GM12878 (cell line): ENCODE results near the gene CDRT15. TPM values are rescaled to one million over a fixed set of nuclear protein-coding genes. Genes with fewer than 3 reads are reported as not detected.

Source experiments
- ATAC-seq: fragments of 200-7000 bp; cut with Tn5 transposase; 3 replicates; pipeline ENCODE4 v1.9.1; 2020; ENCODE audit warnings: mild to moderate bottlenecking, moderate library complexity
- BruUV-seq: library from RNA; stranded (reverse); fragments of 400-500 nt; replicated peaks from 2 replicates; lab custom pipeline; 2021; lab: Mats Ljungman, UMichigan
- CTCF ChIA-PET: fragments of 300-600 bp; sonication (Branson Sonifier 250); formaldehyde crosslinking; extraction: SDS; loops from one replicate; lab custom pipeline; 2021; ENCODE audit warnings: inconsistent platforms; lab: Yijun Ruan, JAX
- POLR2A ChIA-PET: fragments of 350-600 bp; formaldehyde crosslinking; extraction: SDS; loops from one replicate; lab custom pipeline; 2021; ENCODE audit warnings: inconsistent platforms; lab: Charles Lee
- RAD21 ChIA-PET: fragments of 300-600 bp; sonication (Branson Sonifier 250); formaldehyde crosslinking; loops from one replicate; lab custom pipeline; 2023; ENCODE audit warnings: antibody characterized with exemption; ENCODE audit not compliant: unreplicated experiment; lab: Charles Lee
- SMC1A ChIA-PET: fragments of 300-600 bp; sonication (Branson Sonifier 250); formaldehyde crosslinking; loops from one replicate; lab custom pipeline; 2023; ENCODE audit not compliant: unreplicated experiment, uncharacterized antibody; lab: Charles Lee
- DNase-seq: peaks from one replicate; pipeline ENCODE4 v3.0.0-alpha.2; 2011; ENCODE audit warnings: low read depth, low spot score
- FAIRE-seq: peaks from 3 replicates; lab custom pipeline; 2011; peaks lifted over from hg19 to GRCh38; lab: Jason Lieb, UNC
- H2AFZ ChIP-seq: 2 replicates; pipeline ENCODE4 v1.6.0; 2011; ENCODE audit warnings: low read depth, low read length, control low read depth; ENCODE audit not compliant: control insufficient read depth
- H3K27ac ChIP-seq: 2 replicates; pipeline ENCODE4 v1.5.1; 2011; ENCODE audit warnings: control low read depth; ENCODE audit not compliant: control insufficient read depth, insufficient read depth
- H3K27me3 ChIP-seq, 2 experiments: replicated peaks in 1 of 2; 2 replicates each; pipeline versions ENCODE4 v1.6.0 to v1.6.1; 2011; ENCODE audit warnings: low read length in 1 of 2; ENCODE audit not compliant: control insufficient read depth in 2 of 2, insufficient read depth in 2 of 2
- H3K36me3 ChIP-seq, 2 experiments: 2 replicates each; pipeline ENCODE4 v1.5.1; 2011; ENCODE audit warnings: low read length in 1 of 2; ENCODE audit not compliant: control insufficient read depth in 2 of 2, insufficient read depth in 2 of 2
- H3K4me1 ChIP-seq: 2 replicates; pipeline ENCODE4 v1.6.1; 2011; ENCODE audit warnings: mild to moderate bottlenecking, low read length, moderate library complexity, mixed read lengths; ENCODE audit not compliant: control insufficient read depth, insufficient read depth
- H3K4me2 ChIP-seq: 2 replicates; pipeline ENCODE4 v1.6.0; 2011; ENCODE audit warnings: control low read depth; ENCODE audit not compliant: control insufficient read depth, insufficient read depth
- H3K4me3 ChIP-seq: fragments of 200-600 bp; sonication (generic); 2 replicates; pipeline ENCODE4 v1.5.1; 2016
- H3K79me2 ChIP-seq: 2 replicates; pipeline ENCODE4 v1.6.0; 2011; ENCODE audit warnings: low read length; ENCODE audit not compliant: control insufficient read depth, insufficient read depth
- H3K9ac ChIP-seq: 2 replicates; pipeline ENCODE4 v1.8.0; 2011; ENCODE audit warnings: low read length, control low read depth, mixed read lengths; ENCODE audit not compliant: control insufficient read depth, insufficient read depth
- H3K9me3 ChIP-seq: replicated peaks from 3 replicates; pipeline ENCODE4 v1.5.1; 2011; ENCODE audit warnings: mild to moderate bottlenecking, low read length; ENCODE audit not compliant: control insufficient read depth, insufficient read depth
- H4K20me1 ChIP-seq: 2 replicates; pipeline ENCODE4 v1.6.0; 2011; ENCODE audit not compliant: control insufficient read depth, insufficient read depth
- FOXK2 ChIP-seq: fragments of 450-650 bp; IDR thresholded peaks from 2 replicates; pipeline ENCODE4 v1.6.1; 2017; ENCODE audit warnings: mild to moderate bottlenecking, moderate library complexity
- FOXM1 ChIP-seq: IDR thresholded peaks from 2 replicates; pipeline ENCODE4 v1.6.1; 2012; ENCODE audit warnings: low read depth, mild to moderate bottlenecking, inconsistent platforms, low read length, moderate library complexity
- HDAC2 ChIP-seq: fragments of 200-600 bp; sonication (generic); IDR thresholded peaks from 2 replicates; pipeline ENCODE4 v1.6.1; 2017
- HDGF ChIP-seq: fragments of 450-650 bp; IDR thresholded peaks from 2 replicates; pipeline ENCODE4 v1.6.1; 2016; ENCODE audit warnings: antibody characterized with exemption
- JUNB ChIP-seq: IDR thresholded peaks from 2 replicates; pipeline ENCODE4 v1.6.1; 2016; ENCODE audit warnings: antibody characterized with exemption, mild to moderate bottlenecking
- MEF2B ChIP-seq: fragments of 450-650 bp; IDR thresholded peaks from 2 replicates; pipeline ENCODE4 v1.6.1; 2018; ENCODE audit warnings: mild to moderate bottlenecking, moderate library complexity; ENCODE audit not compliant: partially characterized antibody, poor library complexity, severe bottlenecking
- MLLT1 ChIP-seq: fragments of 450-650 bp; IDR thresholded peaks from 2 replicates; pipeline ENCODE4 v1.6.1; 2016; ENCODE audit warnings: mild to moderate bottlenecking
- MTA2 ChIP-seq: fragments of 450-650 bp; IDR thresholded peaks from 2 replicates; pipeline ENCODE4 v1.6.1; 2016; ENCODE audit warnings: low read depth, mild to moderate bottlenecking, moderate library complexity
- MYC ChIP-seq: IDR thresholded peaks from 2 replicates; pipeline ENCODE4 v1.6.1; 2011; ENCODE audit warnings: mild to moderate bottlenecking, low read length, moderate library complexity, inconsistent platforms; ENCODE audit not compliant: insufficient read depth, insufficient replicate concordance, insufficient read length, severe bottlenecking
- PKNOX1 ChIP-seq: fragments of 450-650 bp; IDR thresholded peaks from 2 replicates; pipeline ENCODE4 v1.6.1; 2016; ENCODE audit warnings: mild to moderate bottlenecking
- POLR2AphosphoS5 ChIP-seq: IDR thresholded peaks from 2 replicates; pipeline ENCODE4 v1.6.1; 2011; ENCODE audit warnings: mild to moderate bottlenecking, low read length, inconsistent platforms
- POU2F2 ChIP-seq: IDR thresholded peaks from 3 replicates; pipeline ENCODE4 v1.6.1; 2011; ENCODE audit warnings: low read depth, mild to moderate bottlenecking, low read length, borderline replicate concordance
- RAD51 ChIP-seq: fragments of 450-650 bp; IDR thresholded peaks from 2 replicates; pipeline ENCODE4 v1.6.1; 2016; ENCODE audit warnings: moderate library complexity, mild to moderate bottlenecking, inconsistent platforms
- RB1 ChIP-seq: fragments of 450-650 bp; formaldehyde crosslinking; IDR thresholded peaks from 2 replicates; pipeline ENCODE4 v1.6.1; 2017; ENCODE audit warnings: mild to moderate bottlenecking, borderline replicate concordance
- RBBP5 ChIP-seq: fragments of 200-600 bp; sonication (generic); conservative IDR thresholded peaks from 2 replicates; pipeline ENCODE4 v1.6.1; 2016
- SIX5 ChIP-seq: IDR thresholded peaks from 2 replicates; pipeline ENCODE4 v1.6.1; 2011; ENCODE audit warnings: mild to moderate bottlenecking, low read depth, low read length, moderate library complexity; ENCODE audit not compliant: severe bottlenecking
- TCF3 ChIP-seq: IDR thresholded peaks from 2 replicates; pipeline ENCODE4 v1.6.1; 2012; ENCODE audit warnings: low read depth, mild to moderate bottlenecking, low read length, borderline replicate concordance; ENCODE audit not compliant: insufficient read depth
- YBX1 ChIP-seq: fragments of 450-650 bp; IDR thresholded peaks from 2 replicates; pipeline ENCODE4 v1.6.1; 2016; ENCODE audit warnings: antibody characterized with exemption
- ZBTB4 ChIP-seq: fragments of 450-650 bp; formaldehyde crosslinking; IDR thresholded peaks from 2 replicates; pipeline ENCODE4 v1.4.0; 2022; ENCODE audit warnings: mild to moderate bottlenecking, moderate library complexity
- ZNF217 ChIP-seq: fragments of 450-650 bp; IDR thresholded peaks from 2 replicates; pipeline ENCODE4 v1.6.1; 2017; ENCODE audit warnings: antibody characterized with exemption, mild to moderate bottlenecking
- WGBS: methylation state at CpG from one replicate; pipeline ENCODE4 v1.1.6; 2016; ENCODE audit warnings: low lambda C conversion rate; ENCODE audit not compliant: insufficient replicate concordance, insufficient coverage; ENCODE audit errors: missing lambda C conversion rate; 5-methylcytosine and 5-hydroxymethylcytosine counted together
- in situ Hi-C: fragments of 300-500 bp; cut with MboI; formaldehyde crosslinking; loops from 9 replicates; pipeline ENCODE4 v1.14.3; 2018; ENCODE audit warnings: mixed read lengths
- intact Hi-C: fragments of 100-400 bp; cut with micrococcal nuclease; formaldehyde crosslinking; loops from one replicate; pipeline ENCODE4 v1.14.2; 2022; ENCODE audit not compliant: unreplicated experiment
- polyA plus RNA-seq, 11 experiments: library from polyadenylated mRNA; depleted of rRNA in 4 of 11; unstranded in 6 of 11; stranded (reverse) in 5 of 11; fragments of >200 nt; fragmentation: Nextera tagmentation in 4 of 11; fragmentation: Illumina TruSeq in 1 of 11; extraction: Ambion mirVana in 4 of 11; extraction: Trizol in 1 of 11; gene quantifications; 1 replicate in 1 of 11; 2 replicates in 10 of 11; pipeline versions ENCODE4 v1.2.1 to v1.2.3, GENCODE V29; 2011 to 2016; ENCODE audit warnings: inconsistent platforms in 2 of 11, missing spikeins in 2 of 11, low read depth in 1 of 11
- total RNA-seq, 4 experiments: library from RNA; depleted of rRNA in 3 of 4; stranded (reverse); fragments of >200 nt in 3 of 4; fragmentation: Illumina TruSeq in 1 of 4; extraction: Trizol in 1 of 4; gene quantifications; 2 replicates each; pipeline versions ENCODE4 v1.2.1 to v1.2.3, GENCODE V29; 2013 to 2021

Gene CDRT15
- total and polyA plus RNA-seq, 10 of the 15 experiments (the other 5 are each of a cell fraction or from before 2014, with no cell fraction given) = 0.29 TPM; not detected in 9

GRCh38 chr17:14276535-14277250 lies 40.0 kb upstream of the CDRT15 start:
- Histone ChIP-seq H3K36me3 (no peaks in the 10 kb centered on the region), H2AFZ (no peak overlapping the region), H3K9ac (no peak overlapping the region), H3K4me1 (no peaks in the 10 kb centered on the region), H4K20me1 (no peaks in the 10 kb centered on the region), H3K27me3 (no peaks in the 10 kb centered on the region), H3K9me3 (no peaks in the 10 kb centered on the region), H3K79me2 (no peaks in the 10 kb centered on the region), H3K4me3 (no peak overlapping the region), H3K4me2 (no peak overlapping the region), H3K27ac (no peak overlapping the region)
- CTCF ChIA-PET = no interaction called here
- DNase-seq (no peak), ATAC-seq (no peak), FAIRE-seq (no peak)
- SMC1A ChIA-PET = no interaction called here
- no peak for TF ChIP-seq JUNB
- no peak for TF ChIP-seq YBX1
- no peak for TF ChIP-seq HDGF
- no peak for TF ChIP-seq MYC
- no peak for TF ChIP-seq SIX5
- no peak for TF ChIP-seq ZBTB4 (CRISPR knock-in tag)
- TF ChIP-seq MLLT1 = no peak
- no peak for TF ChIP-seq RB1
- no peak for TF ChIP-seq ZNF217
- TF ChIP-seq MEF2B = no peak
- TF ChIP-seq RAD51 = no peak
- TF ChIP-seq FOXM1 = no peak
- TF ChIP-seq MTA2 = no peak
- no peak for TF ChIP-seq TCF3
- no peak for TF ChIP-seq PKNOX1
- no peak for TF ChIP-seq HDAC2
- no peak for TF ChIP-seq POLR2AphosphoS5
- no peak for TF ChIP-seq FOXK2
- no peak for TF ChIP-seq POU2F2
- no peak for TF ChIP-seq RBBP5
- 0% methylated on average over 2 of the region's 2 CpGs for WGBS
- POLR2A ChIA-PET = no interaction called here
- no TSS peak for BruUV-seq
- intact Hi-C loops = no loop called here
- in situ Hi-C loops = loop anchor here (25.0 kb wide), 1 partner anchor 939 kb away; no protein-coding TSS in a partner anchor
- RAD21 ChIA-PET = no interaction called here
